GM21737 (cell line): ENCODE results near the gene FARS2.

ENCODE experiments used
- ATAC-seq: cut with Tn5 transposase; IDR thresholded peaks from one replicate; pipeline ENCODE4 v1.9.1; 2021; ENCODE audit warnings: mild to moderate bottlenecking, moderate library complexity; ENCODE audit not compliant: unreplicated experiment

The FARS2 gene

DNA sequence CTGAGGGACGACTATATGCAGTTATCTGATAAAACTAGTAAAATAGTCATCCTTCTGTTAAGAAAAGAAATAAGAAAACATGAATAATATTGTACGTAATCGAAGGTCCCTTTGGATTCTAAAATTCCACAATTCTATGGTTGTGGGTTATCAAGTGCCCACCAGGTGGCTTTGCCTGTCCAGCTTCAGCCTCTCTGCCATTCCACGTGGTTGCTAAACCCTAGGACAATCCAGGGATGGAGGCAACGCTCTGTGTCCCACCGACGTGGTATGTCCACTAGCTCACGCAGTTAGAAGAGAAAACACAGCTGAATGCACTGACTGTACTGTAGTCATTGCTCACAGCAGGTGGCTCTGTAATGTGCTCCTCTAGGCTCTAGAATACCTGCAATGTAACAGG, 349.3 kb downstream of the FARS2 start:
- ATAC-seq, result no peak

DNA sequence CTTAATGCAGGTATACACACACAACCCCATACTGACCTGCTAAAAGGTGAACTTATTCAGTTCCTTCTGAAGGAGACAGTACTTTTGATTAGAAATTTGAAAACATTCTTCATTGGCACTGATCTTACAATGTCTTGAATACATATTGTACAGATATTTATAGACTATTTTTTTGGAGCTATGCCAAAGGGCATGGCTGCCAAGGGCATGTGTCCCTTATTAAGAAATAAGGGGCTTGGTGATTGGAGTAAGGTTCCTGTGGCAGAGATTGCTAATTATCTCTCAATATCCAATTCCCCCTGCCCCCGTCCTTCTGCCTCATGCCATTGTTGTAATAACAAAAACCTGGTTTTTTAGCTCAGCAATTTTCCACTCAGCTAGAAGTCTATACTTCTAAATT, 355.9 kb downstream of the FARS2 start:
- no peak for ATAC-seq

GRCh38 chr6:5619249-5619648, 357.9 kb downstream of the FARS2 start:
- ATAC-seq, result peak; percentile 77

DNA sequence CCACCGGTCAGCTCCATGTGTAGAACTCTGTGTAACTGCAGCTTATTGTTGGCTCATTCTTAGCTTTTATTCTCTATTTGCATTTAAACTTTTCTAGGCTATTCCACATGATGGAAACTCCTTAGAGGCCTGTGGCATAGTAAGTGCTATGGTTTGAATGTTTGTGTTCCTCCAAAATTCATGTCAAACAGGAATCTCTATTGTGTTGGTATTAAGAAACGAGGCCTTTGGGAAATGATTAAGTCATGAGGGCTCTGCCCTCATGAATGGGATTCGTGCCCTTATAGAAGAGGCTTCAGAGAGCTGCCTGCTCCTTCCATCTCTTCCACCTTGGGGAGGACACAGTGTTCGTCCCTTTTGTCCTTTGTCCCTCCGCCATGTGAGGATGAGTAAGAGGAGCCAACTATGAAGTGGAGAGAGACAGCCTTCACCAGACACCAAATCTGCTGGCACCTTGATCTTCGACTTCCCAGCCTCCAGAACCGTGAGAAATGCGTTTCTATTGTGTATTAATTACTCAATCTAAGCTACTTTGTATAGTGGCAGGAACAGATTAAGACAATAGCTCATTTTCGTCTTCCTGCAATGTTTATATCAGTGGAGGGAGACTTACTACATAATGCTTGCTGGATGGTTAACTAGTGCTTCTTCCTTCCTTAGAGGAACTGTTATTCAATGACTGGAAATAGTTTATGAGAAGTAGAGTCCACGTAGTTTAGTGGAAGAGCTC, 361.1 kb downstream of the FARS2 start:
- ATAC-seq, result no peak

DNA sequence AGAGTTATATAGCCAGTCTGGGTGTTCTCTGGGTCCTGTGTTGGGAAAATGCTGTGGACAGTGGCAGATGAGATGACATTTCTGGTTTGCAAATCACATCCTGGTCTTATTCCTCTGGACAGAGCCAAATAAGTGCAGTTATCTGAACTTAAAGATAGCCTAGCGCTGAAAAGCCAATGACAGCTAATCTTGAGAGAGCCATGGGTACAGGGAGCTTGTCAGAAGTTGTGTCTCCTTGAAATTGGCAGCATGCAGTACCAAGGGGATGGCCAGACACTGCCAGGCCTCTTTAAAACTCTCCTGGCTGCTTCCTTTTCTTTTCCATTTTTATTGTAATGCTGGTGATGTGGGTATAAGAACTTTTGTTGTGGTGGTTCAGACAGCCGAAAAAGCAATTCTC, 362.5 kb downstream of the FARS2 start:
- no peak for ATAC-seq

DNA sequence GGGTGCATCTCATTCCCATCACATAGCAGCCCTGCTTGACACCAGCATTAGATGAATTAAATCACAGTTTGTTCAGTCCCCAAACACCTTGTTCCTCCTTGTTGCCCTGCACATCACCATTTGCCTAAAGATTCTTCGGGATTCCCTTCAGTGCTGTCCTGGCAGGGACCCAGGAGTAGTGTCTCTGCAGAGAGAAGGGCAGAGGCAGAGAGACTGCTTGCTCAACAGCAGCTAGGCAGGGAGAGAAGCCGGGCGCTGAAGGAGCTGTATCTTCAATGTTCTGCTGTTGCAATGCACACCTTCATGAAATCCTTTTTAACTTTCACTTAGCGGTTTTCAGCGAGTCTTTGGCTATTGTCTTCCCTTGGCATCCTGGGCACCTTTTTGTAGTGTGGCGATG, 362.9 kb downstream of the FARS2 start:
- no peak for ATAC-seq

- peak; percentile 72 for ATAC-seq
Observed at GRCh38 chr6:5626727-5627426, 365.6 kb downstream of the FARS2 start.

DNA sequence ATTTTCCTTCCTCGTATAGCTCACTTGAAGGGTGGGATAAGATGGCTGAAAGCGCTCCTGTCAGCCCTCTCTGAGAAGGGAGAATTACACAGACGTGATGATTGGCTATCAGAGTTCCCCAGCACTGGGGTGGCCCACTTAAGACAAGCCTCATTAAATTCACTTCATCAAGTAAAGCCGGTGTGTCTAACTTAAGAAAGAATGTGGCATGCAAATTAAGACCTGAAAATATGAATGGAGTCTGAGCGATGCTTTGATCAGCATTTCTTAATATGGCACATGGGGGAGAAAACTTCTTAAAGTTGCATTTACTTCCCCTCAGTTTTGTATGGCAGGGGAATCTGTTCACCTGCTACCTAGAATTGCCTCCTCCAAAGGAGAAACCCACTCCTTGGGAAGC, 369.3 kb downstream of the FARS2 start:
- no peak for ATAC-seq

- ATAC-seq, result no peak
Observed at GRCh38 chr6:5632348-5632935, 371.1 kb downstream of the FARS2 start.

GRCh38 chr6:5634525-5634924, 373.2 kb downstream of the FARS2 start:
- no peak for ATAC-seq

GRCh38 chr6:5636210-5637030, 375.1 kb downstream of the FARS2 start:
- no peak for ATAC-seq

DNA sequence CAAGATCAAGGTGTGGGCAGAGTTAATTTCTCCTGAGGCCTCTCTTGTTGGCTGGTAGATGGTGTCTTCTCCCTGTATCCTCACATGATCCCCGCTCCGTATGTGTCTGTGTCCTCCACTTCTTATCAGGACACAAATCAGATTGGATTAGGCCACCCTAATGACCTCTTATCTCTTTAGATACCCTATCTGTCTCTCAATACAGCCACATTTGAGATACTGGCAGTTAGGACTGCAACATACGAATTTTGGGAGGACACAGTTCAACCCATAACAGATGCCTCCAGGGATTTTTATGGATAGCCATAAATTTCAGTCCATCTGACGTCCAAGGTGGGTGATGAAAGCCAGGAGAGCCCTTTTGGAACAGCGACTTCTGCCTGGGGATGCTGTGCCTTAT, 376.4 kb downstream of the FARS2 start:
- ATAC-seq, result no peak

- ATAC-seq, result no peak
Observed at GRCh38 chr6:5638666-5639065, 377.4 kb downstream of the FARS2 start.

- ATAC-seq, result no peak
Observed at GRCh38 chr6:5639193-5639592, 377.9 kb downstream of the FARS2 start.

- ATAC-seq, result no peak
Observed at GRCh38 chr6:5640614-5641013, 379.3 kb downstream of the FARS2 start.

DNA sequence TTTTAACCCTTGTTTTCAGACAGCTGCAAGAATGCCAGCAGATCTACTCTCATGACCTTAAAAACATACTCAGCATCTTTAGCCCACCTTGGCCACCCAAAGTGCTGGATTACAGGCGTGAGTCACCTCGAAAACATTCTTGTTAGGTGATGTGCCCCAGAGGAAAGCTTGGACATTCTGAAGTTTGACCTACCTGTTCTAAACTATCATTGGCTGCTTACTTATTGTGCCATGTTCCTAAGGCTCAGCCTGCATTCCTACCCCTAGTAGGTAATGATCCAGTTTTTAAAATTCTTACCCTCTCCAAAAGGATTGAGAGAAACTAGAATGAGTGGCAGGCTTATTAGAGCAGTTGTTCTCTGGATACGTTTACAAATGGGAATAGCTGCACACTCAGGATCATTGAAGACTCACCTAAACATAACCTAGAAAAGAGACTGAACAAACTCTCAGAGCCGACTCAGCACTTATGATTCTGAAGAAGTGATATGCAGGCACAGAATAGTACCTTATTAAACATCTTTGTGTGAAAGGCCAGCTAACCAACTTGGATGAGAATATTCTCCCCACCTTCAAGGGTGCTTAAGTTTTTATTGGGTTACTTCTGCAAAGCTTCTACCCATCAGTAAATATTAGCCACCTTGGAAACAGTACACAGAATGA, 383.3 kb downstream of the FARS2 start:
- no peak for ATAC-seq

GRCh38 chr6:5645328-5646290, 384.3 kb downstream of the FARS2 start:
- ATAC-seq, result no peak

- no peak for ATAC-seq
Observed at GRCh38 chr6:5652406-5653137, 391.3 kb downstream of the FARS2 start.

DNA sequence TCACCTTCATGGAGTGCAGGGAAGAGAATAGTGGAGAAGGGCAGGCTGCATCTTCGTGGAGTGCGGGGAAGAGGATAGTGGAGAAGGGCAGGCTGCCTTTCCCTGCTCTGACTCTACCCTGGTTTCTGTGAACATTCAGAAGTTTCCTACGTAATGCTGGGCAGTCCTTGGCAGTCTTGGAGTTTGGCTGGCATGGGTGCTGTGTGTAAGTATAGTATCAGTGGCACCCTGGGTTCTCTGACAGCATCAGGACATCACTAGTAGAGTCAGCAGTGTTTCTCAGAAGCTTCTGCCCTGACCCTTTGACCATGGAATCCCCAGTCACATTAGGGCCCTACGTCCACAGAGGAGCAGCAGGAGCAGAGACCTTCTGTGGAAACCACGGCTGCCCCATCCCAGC, 392.5 kb downstream of the FARS2 start:
- no peak for ATAC-seq
